Body of pancreas (tissue), 4 donors: ENCODE measurements around the gene LAMTOR5. TPM values are rescaled to one million over a fixed set of nuclear protein-coding genes. Genes with fewer than 3 reads are reported as not detected.
"Not testable (repeated sequence)": the region's sequence is repeated elsewhere in the genome, so short reads cannot be mapped to it uniquely, and the experiment has no call there.

Experiments
- ATAC-seq: fragments of 150-250 bp; one replicate; pipeline ENCODE4 v1.9.1; 2016
- DNase-seq, 4 donors: peaks; one replicate each; pipeline ENCODE4 v3.0.0-alpha.2; 2019
- H3K27ac ChIP-seq, 4 donors: fragments of 200-600 bp; sonication (generic); 1 replicate in 3 of 4; 2 replicates in 1 of 4; pipeline versions ENCODE4 v1.5.1 to v1.6.1; 2016 to 2019; ENCODE audit warnings: mild to moderate bottlenecking in 1 of 4, mixed read lengths in 1 of 4, moderate library complexity in 1 of 4
- H3K27me3 ChIP-seq, 2 donors: fragments of 200-600 bp; sonication (generic); one replicate each; pipeline ENCODE4 v1.6.0; 2016; ENCODE audit warnings: mild to moderate bottlenecking in 1 of 2
- H3K36me3 ChIP-seq, 2 donors: fragments of 200-600 bp; sonication (generic); replicated peaks in 1 of 2; 2 replicates each; pipeline ENCODE4 v1.5.1; 2016; ENCODE audit warnings: low read depth in 2 of 2; ENCODE audit not compliant: insufficient read depth in 1 of 2
- H3K4me1 ChIP-seq: fragments of 200-600 bp; sonication (generic); one replicate; pipeline ENCODE4 v1.6.0; 2016
- H3K4me3 ChIP-seq, 2 donors: fragments of 200-600 bp; sonication (generic); 1 replicate in 1 of 2; 2 replicates in 1 of 2; pipeline ENCODE4 v1.5.1; 2016 to 2019
- H3K9me3 ChIP-seq, 3 donors: fragments of 200-600 bp; sonication (generic); 1 replicate in 2 of 3; 2 replicates in 1 of 3; pipeline ENCODE4 v1.5.1; 2016
- POLR2A ChIP-seq, 3 donors: fragments of 450-650 bp; IDR thresholded peaks; one replicate each; pipeline ENCODE4 v1.6.1; 2016; ENCODE audit warnings: antibody characterized with exemption in 3 of 3, mild to moderate bottlenecking in 2 of 3
- WGBS, 2 donors: methylation state at CpG; one replicate each; pipeline ENCODE4 v1.1.5; 2017; 5-methylcytosine and 5-hydroxymethylcytosine counted together
- intact Hi-C: fragments of 100-400 bp; cut with DNase I; formaldehyde crosslinking; loops from one replicate; pipeline ENCODE4 v1.15.1; 2023
- total RNA-seq, 2 donors: library from RNA; depleted of rRNA; stranded (reverse); fragments of >200 nt; gene quantifications; one replicate each; pipeline ENCODE4 v1.1.0, GENCODE V29; 2016
- TF ChIP-seq, protein P1 (sequence below), 7 experiments: fragments of 450-650 bp in 4 of 7; fragments of 200-600 bp in 3 of 7; sonication (generic) in 3 of 7; IDR thresholded peaks; one replicate each; pipeline ENCODE4 v1.5.1; 2016 to 2019; ENCODE audit warnings: antibody characterized with exemption in 7 of 7

The LAMTOR5 gene
- total RNA-seq, 2 donors from 2014 or later = 8.6 to 25.4 TPM

DNA sequence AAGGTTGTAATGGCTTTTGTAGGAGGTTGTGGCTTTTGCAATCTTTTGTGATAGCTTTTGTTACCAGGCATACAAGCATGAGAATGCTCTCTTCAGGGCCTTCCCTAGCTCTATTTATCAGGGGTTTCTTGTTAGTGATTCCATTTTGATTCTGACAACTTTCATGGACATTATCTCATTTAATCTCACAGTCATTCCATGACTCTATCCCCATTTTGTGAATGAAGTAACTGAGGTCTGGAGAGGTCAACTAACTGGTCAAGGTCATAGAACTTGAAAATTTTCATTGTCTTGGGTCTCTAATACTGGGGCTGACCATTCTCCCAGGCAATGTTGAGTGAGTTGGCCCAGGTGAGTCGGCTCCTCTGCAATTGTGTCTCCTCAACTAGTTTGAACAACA lies 11.2 kb upstream of the LAMTOR5 start:
- TF ChIP-seq, protein P1, sequence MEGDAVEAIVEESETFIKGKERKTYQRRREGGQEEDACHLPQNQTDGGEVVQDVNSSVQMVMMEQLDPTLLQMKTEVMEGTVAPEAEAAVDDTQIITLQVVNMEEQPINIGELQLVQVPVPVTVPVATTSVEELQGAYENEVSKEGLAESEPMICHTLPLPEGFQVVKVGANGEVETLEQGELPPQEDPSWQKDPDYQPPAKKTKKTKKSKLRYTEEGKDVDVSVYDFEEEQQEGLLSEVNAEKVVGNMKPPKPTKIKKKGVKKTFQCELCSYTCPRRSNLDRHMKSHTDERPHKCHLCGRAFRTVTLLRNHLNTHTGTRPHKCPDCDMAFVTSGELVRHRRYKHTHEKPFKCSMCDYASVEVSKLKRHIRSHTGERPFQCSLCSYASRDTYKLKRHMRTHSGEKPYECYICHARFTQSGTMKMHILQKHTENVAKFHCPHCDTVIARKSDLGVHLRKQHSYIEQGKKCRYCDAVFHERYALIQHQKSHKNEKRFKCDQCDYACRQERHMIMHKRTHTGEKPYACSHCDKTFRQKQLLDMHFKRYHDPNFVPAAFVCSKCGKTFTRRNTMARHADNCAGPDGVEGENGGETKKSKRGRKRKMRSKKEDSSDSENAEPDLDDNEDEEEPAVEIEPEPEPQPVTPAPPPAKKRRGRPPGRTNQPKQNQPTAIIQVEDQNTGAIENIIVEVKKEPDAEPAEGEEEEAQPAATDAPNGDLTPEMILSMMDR (IDR thresholded peaks at IDR 0.05) = no peak
- TF ChIP-seq POLR2A (IDR thresholded peaks at IDR 0.05) = no peak
- 75 to 85% methylated on average over 1 of the region's 1 CpG for WGBS, 2 donors
- intact Hi-C loops = loop anchor here (10.0 kb wide), 1 partner anchor 66 kb away; no protein-coding TSS in a partner anchor

DNA sequence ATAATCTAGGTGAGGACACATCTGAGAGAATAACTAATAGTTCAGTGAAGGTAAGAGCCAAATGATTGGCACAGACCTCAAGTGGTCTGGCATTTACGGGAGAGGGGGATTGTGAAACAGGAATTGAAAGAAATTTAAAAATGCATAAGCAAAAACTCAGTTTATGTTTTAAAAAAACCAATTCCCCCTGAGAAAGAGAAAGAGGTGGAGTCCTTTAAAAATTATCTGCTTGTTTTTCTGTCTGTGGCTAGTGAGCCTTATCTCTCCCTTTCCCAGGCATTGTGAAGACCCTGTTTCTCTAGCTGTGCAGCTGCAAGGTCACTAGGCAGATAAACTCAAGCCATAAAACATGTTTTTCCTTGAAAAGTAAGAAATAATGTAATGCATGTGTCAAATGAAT lies 5.6 kb upstream of the LAMTOR5 start:
- 66 to 78% methylated on average over 1 of the region's 1 CpG for WGBS, 2 donors
- not testable (repeated sequence) for ATAC-seq, DNase-seq, H3K9me3 ChIP-seq, H3K4me1 ChIP-seq, H3K27ac ChIP-seq, H3K4me3 ChIP-seq, H3K27me3 ChIP-seq, H3K36me3 ChIP-seq
- intact Hi-C loops = loop anchor here (10.0 kb wide), 1 partner anchor 72 kb away; no protein-coding TSS in a partner anchor

More for the DNA sequence above, 11.2 kb upstream of the LAMTOR5 start:
- H3K9me3 ChIP-seq = no peaks in the 10 kb centered on the region
- no peak overlapping the region for H3K27ac ChIP-seq
- no peaks in the 10 kb centered on the region for H3K36me3 ChIP-seq
- ATAC-seq (no peak), DNase-seq (no peak)
- H3K4me3 ChIP-seq = no peak overlapping the region
- no peaks in the 10 kb centered on the region for H3K4me1 ChIP-seq
- H3K27me3 ChIP-seq = no peaks in the 10 kb centered on the region

DNA sequence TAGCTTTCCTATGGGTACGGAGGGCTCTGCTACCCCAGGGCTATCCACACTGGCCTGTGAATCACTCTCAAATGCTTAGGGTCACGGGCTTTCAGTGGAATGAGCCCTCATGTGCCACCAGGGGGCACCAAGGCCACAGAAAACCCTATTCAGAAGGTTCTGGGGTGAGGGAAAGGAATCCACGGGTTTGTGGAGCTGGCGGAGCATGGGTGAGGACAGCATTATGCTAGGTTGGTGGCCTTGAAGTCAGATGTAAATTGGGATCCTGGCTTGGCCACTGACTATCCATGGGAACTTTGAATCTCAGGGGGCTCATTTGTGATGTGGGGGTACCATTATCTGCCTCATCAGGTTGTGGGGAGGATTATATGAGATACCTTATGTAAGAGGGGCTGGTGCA lies 5.1 kb upstream of the LAMTOR5 start:
- no peaks in the 10 kb centered on the region for H3K27me3 ChIP-seq
- H3K27ac ChIP-seq = no peak overlapping the region
- H3K4me1 ChIP-seq = peaks cover 5% of the 10 kb centered on the region
- H3K36me3 ChIP-seq = no peaks in the 10 kb centered on the region
- TF ChIP-seq POLR2A (IDR thresholded peaks at IDR 0.05) = no peak
- TF ChIP-seq, protein P1 (IDR thresholded peaks at IDR 0.05) = peak; percentile 24 to 67 (median 60)
- ATAC-seq = peak; percentile 55
- no peak overlapping the region for H3K4me3 ChIP-seq
- whole genome bisulfite sequencing, 2 donors = 35 to 37% methylated on average over 4 of the region's 4 CpGs
- intact Hi-C loops = loop anchor here (10.0 kb wide), 1 partner anchor 72 kb away; no protein-coding TSS in a partner anchor
- peak; percentile 63 to 71 (median 68) for DNase-seq
- no peaks in the 10 kb centered on the region for H3K9me3 ChIP-seq

DNA sequence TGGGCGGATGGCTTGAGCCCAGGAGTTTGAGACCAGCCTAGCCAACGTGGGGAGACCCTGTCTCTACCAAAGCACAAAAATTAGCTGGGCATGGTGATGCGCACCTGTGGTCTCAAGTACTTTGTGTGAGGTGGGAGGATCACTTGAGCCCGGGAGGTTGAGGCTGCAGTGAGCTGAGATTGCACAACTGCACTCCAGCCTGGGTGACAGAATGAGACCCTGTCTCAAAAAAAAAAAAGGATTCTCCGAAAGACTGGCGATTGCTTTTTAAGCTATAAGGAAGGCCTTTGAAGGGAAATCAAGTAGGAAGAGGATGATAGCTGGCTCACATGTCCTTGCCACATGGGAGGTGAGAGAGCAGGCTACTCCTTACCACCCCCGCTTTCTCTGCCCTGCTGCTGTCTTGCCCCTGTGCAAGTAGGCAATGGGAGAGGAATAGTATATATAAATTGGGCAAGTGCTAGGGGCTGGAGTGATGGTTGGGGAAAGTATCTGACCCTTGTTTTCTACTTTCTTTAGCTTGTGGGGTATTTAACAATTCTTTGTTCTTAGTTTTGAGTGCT lies 3.8 kb upstream of the LAMTOR5 start:
- TF ChIP-seq, protein P1 (IDR thresholded peaks at IDR 0.05) = no peak
- no peak for TF ChIP-seq POLR2A (IDR thresholded peaks at IDR 0.05)
- DNase-seq (no peak), ATAC-seq (no peak)
- no peak overlapping the region for H3K4me3 ChIP-seq
- H3K27ac ChIP-seq = no peak overlapping the region
- intact Hi-C loops = loop anchor here (10.0 kb wide), 1 partner anchor 74 kb away; no protein-coding TSS in a partner anchor
- peaks cover 10% of the 10 kb centered on the region for H3K4me1 ChIP-seq
- no peaks in the 10 kb centered on the region for H3K9me3 ChIP-seq
- H3K27me3 ChIP-seq = no peaks in the 10 kb centered on the region
- H3K36me3 ChIP-seq = no peaks in the 10 kb centered on the region
- WGBS, 2 donors = 70 to 79% methylated on average over 7 of the region's 7 CpGs

DNA sequence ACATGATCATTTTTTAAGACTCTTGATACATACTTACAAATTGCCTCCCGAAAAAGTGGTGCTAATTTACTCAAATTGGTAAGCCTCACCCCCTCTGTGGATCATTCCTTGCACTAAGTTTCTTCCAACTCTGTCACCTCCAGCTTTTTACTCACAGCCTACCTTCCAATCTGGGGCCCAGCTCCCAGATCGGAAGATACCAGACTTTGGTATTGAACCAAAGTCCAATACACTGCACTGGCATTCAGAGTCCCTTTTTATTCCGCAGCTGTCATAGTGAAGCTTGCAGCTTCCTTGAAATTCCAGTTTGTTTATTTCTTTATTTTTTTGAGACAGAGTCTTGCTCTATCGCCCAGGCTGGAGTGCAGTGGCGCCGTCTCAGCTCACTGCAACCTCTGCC lies 1.8 kb upstream of the LAMTOR5 start:
- Histone ChIP-seq H3K27me3 (no peaks in the 10 kb centered on the region), H3K27ac (no peak overlapping the region), H3K4me1 (peaks cover 19% of the 10 kb centered on the region), H3K4me3 (no peak overlapping the region), H3K36me3 (peaks cover 0 to under 1% of the 10 kb centered on the region in 2 donors), H3K9me3 (no peaks in the 10 kb centered on the region)
- intact Hi-C loops = no loop called here
- TF ChIP-seq, protein P1 (IDR thresholded peaks at IDR 0.05) = no peak
- no peak for TF ChIP-seq POLR2A (IDR thresholded peaks at IDR 0.05)
- DNase-seq (no peak), ATAC-seq (no peak)
- WGBS, 2 donors = 87 to 89% methylated on average over 6 of the region's 6 CpGs
